Esophagus squamous epithelium (tissue), 5 donors: ENCODE measurements around the gene CHD6. TPM values are rescaled to one million over a fixed set of nuclear protein-coding genes. Genes with fewer than 3 reads are reported as not detected.

Experiments used
- DNase-seq: peaks from one replicate; lab custom pipeline; 2025; lab: John Stamatoyannopoulos, UW
- H3K27ac ChIP-seq, 4 donors: fragments of 200-600 bp; sonication (generic); one replicate each; pipeline ENCODE4 v1.5.1; 2016 to 2019; ENCODE audit warnings: mild to moderate bottlenecking in 1 of 4
- H3K27me3 ChIP-seq, 4 donors: fragments of 200-600 bp; sonication (generic); 1 replicate in 3 of 4; 2 replicates in 1 of 4; pipeline versions ENCODE4 v1.5.1 to v1.6.0; 2017 to 2021; ENCODE audit warnings: antibody characterized with exemption in 1 of 4
- H3K36me3 ChIP-seq, 3 donors: fragments of 200-600 bp; sonication (generic); one replicate each; pipeline ENCODE4 v1.5.1; 2016 to 2019
- H3K4me1 ChIP-seq, 3 donors: fragments of 200-600 bp; sonication (generic); one replicate each; pipeline ENCODE4 v1.5.1; 2017 to 2019
- H3K4me3 ChIP-seq, 4 donors: fragments of 200-600 bp; sonication (generic); 1 replicate in 3 of 4; 2 replicates in 1 of 4; pipeline ENCODE4 v1.5.1; 2016 to 2019; ENCODE audit warnings: mild to moderate bottlenecking in 2 of 4, moderate library complexity in 1 of 4
- H3K9me3 ChIP-seq, 3 donors: fragments of 200-600 bp; sonication (generic); one replicate each; pipeline ENCODE4 v1.5.1; 2016 to 2019
- POLR2A ChIP-seq, 4 donors: fragments of 450-650 bp; IDR thresholded peaks; one replicate each; pipeline ENCODE4 v1.6.1; 2017; ENCODE audit warnings: antibody characterized with exemption in 4 of 4, mild to moderate bottlenecking in 4 of 4, moderate library complexity in 3 of 4
- WGBS, 2 donors: methylation state at CpG; one replicate each; pipeline ENCODE4 v1.1.5; 2018; 5-methylcytosine and 5-hydroxymethylcytosine counted together
- intact Hi-C: fragments of 100-400 bp; cut with DNase I; formaldehyde crosslinking; loops from one replicate; pipeline ENCODE4 v1.15.0; 2022
- total RNA-seq, 4 donors: library from RNA; depleted of rRNA; stranded (reverse); fragments of >200 nt; gene quantifications; one replicate each; pipeline ENCODE4 v1.1.0, GENCODE V29; 2016
- TF ChIP-seq, protein P1 (sequence below), 6 experiments: fragments of 450-650 bp in 4 of 6; fragments of 200-600 bp in 2 of 6; sonication (generic) in 2 of 6; IDR thresholded peaks; one replicate each; pipeline ENCODE4 v1.5.1; 2016 to 2019; ENCODE audit warnings: antibody characterized with exemption in 6 of 6, mild to moderate bottlenecking in 4 of 6, moderate library complexity in 4 of 6
- donor health status: DM: yes; HTN: yes; CAD: no.

The CHD6 gene
- total RNA-seq, 4 donors from 2014 or later: 11.8 to 29.9 (median 17.6) TPM

DNA sequence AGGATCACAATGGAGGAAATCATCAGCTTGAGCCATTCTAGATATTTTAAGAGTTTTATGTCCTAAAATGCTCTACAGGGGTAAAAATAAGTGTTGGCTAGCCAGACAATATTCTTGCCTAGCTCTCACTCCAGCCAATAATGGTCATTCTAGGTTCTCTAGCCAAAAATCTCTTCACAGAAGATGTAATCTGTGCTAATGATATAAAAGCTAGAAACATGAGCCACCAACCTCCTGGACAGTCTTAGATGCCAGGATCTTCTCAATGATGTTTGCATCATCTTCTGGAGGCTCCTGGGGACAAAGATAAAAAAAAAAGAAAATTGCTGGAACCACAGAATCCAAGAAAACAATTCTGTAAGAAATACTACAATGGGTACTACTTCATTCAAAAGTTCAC is 119.1 kb downstream of the CHD6 start:
- no peak for TF ChIP-seq POLR2A (IDR thresholded peaks at IDR 0.05)
- TF ChIP-seq, protein P1, sequence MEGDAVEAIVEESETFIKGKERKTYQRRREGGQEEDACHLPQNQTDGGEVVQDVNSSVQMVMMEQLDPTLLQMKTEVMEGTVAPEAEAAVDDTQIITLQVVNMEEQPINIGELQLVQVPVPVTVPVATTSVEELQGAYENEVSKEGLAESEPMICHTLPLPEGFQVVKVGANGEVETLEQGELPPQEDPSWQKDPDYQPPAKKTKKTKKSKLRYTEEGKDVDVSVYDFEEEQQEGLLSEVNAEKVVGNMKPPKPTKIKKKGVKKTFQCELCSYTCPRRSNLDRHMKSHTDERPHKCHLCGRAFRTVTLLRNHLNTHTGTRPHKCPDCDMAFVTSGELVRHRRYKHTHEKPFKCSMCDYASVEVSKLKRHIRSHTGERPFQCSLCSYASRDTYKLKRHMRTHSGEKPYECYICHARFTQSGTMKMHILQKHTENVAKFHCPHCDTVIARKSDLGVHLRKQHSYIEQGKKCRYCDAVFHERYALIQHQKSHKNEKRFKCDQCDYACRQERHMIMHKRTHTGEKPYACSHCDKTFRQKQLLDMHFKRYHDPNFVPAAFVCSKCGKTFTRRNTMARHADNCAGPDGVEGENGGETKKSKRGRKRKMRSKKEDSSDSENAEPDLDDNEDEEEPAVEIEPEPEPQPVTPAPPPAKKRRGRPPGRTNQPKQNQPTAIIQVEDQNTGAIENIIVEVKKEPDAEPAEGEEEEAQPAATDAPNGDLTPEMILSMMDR (IDR thresholded peaks at IDR 0.05): no peak

DNA sequence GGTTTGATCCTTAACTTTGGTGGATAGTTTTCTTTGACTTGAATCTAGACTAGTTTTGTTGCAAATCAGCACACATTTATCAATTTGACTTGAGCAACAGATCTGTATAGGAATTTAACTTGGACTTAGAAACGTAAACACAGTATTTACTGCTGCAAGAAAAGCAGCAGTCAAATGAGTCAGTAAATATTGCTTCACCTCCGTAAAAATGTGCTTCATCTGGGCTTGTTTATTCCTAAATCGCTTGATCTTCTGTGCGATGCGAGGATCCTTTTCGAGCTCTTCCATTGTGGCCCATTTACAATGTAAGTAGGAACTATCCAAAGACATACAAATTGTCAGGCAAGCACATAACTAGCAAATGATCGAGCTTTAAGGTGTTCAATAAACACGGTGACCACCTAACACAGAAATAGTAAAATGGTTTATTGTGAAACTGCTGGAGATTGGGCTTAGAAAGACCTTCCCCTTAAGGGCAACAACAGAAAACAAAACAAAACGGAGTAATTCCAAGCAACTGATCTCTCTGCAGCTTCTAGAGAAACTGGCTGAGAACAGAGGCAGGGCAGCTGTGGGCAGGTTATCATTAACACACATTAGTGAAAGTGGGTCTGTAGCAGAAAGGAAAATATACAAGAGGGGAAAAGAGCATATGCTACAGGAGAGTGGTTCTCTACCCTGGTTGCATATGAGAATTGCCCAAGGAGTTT is 120.8 kb downstream of the CHD6 start:
- DNase-seq: no peak
- Histone ChIP-seq H3K4me1 (no peaks in the 10 kb centered on the region), H3K9me3 (no peaks in the 10 kb centered on the region), H3K27me3 (no peaks in the 10 kb centered on the region), H3K27ac (peak overlapping the region in 1 of 4 donors; percentile 22), H3K4me3 (no peak overlapping the region), H3K36me3 (peaks cover 0 to 65% (median 0%) of the 10 kb centered on the region in 3 donors)
- intact Hi-C loops: no loop called here
- TF ChIP-seq, protein P1 (IDR thresholded peaks at IDR 0.05): no peak
- no peak for TF ChIP-seq POLR2A (IDR thresholded peaks at IDR 0.05)
- WGBS, 2 donors: 78 to 88% methylated on average over 9 of the region's 9 CpGs

More for the DNA sequence above, 119.1 kb downstream of the CHD6 start:
- Histone ChIP-seq H3K27me3 (no peaks in the 10 kb centered on the region), H3K36me3 (peaks cover 0 to 48% (median 0%) of the 10 kb centered on the region in 3 donors), H3K9me3 (no peaks in the 10 kb centered on the region), H3K4me3 (no peak overlapping the region), H3K27ac (no peak overlapping the region), H3K4me1 (no peaks in the 10 kb centered on the region)
- intact Hi-C loops: no loop called here
- DNase-seq: no peak

DNA sequence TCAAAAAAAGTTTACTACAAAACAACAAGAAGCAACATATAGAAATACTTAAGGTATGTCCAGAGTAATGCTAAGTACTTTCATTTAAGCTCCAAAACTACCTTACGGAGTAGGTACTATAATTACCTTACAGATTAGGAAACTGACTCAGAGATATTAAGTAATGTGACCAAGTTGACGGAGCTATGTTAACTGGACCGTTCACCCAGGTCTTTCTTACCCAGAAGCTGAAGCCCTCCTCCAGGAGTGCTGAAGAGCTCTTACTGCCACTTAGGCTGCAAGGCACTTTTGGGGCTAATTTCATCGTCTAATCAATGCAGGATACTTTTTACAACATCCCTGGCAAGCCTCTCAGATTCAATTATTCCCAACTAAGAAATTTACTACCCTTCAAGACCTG is 123.7 kb downstream of the CHD6 start:
- H3K4me1 ChIP-seq: no peaks in the 10 kb centered on the region
- WGBS, 2 donors: 87 to 88% methylated on average over 4 of the region's 4 CpGs
- intact Hi-C loops: no loop called here
- no peak overlapping the region for H3K4me3 ChIP-seq
- TF ChIP-seq, protein P1 (IDR thresholded peaks at IDR 0.05): no peak
- TF ChIP-seq POLR2A (IDR thresholded peaks at IDR 0.05): no peak
- H3K27ac ChIP-seq: no peak overlapping the region
- no peak for DNase-seq
- no peaks in the 10 kb centered on the region for H3K9me3 ChIP-seq
- H3K27me3 ChIP-seq: no peaks in the 10 kb centered on the region
- peaks cover 6 to 94% (median 15%) of the 10 kb centered on the region in 3 donors for H3K36me3 ChIP-seq

DNA sequence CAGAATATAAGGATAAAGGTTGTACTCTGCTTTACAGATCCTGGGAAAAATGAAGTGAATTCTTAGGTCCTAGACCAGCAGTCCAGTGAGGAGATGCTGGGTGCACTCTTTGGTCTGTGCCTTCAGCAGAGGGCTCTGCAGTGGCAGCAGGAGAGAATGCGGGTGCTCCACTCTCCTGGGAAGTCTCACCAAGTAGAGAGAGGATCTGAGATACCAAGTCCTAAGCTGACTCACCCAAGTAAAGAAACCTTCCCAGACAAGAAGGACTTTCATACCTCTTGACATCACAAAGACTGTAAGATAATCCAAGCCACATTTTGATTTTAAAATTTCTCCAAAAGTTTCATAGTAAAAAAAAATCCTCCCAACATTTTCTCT is 134.6 kb downstream of the CHD6 start:
- intact Hi-C loops: no loop called here
- WGBS, 2 donors: 100% methylated on average over 1 of the region's 1 CpG
- no peaks in the 10 kb centered on the region for H3K27me3 ChIP-seq
- no peak overlapping the region for H3K4me3 ChIP-seq
- no peak for DNase-seq
- H3K4me1 ChIP-seq: no peaks in the 10 kb centered on the region
- no peak overlapping the region for H3K27ac ChIP-seq
- TF ChIP-seq, protein P1 (IDR thresholded peaks at IDR 0.05): no peak
- TF ChIP-seq POLR2A (IDR thresholded peaks at IDR 0.05): no peak
- H3K36me3 ChIP-seq: peaks cover 12 to 84% (median 25%) of the 10 kb centered on the region in 3 donors
- no peaks in the 10 kb centered on the region for H3K9me3 ChIP-seq

DNA sequence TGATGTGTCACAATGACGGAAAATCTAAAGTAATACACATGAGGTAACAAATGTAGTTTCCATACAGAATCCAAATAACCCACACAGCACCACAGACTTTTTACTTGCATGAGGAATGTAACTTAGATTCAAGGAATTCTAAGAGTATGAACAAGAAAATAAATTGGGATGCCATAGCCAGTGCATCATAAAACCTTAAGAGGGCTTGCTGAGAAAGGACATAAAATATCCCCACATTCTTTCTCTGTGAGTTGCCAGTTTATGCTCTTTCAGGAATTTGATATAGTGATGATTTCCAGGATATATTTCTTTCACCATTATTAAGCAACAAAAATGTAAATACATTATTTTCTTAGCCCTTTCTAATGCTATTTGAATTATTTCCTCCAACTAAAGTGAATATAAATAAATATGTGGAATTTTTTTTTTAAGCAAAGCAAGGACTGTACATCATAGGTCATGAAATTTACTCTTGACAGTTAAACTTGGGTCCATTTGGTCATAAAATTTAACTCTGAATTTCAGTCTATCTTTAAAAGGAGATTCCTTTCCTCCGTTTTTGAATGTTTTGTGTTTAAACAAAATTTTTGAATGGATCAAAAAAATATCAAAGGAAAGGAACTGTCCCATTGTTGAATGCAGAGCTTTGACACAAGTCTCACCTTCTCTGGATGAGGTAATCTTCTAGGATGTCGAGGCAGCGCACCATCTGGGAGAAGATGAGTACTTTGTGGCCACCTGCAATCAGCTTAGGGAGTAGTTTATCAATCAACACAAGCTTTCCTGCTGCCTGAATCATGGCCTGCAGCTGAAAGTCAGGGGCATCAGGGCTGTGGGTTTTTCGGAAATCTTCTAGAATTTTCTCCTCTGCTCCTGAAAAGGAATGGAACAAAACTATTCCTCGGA is 135.3 kb downstream of the CHD6 start:
- Histone ChIP-seq H3K9me3 (no peaks in the 10 kb centered on the region), H3K27ac (no peak overlapping the region), H3K27me3 (no peaks in the 10 kb centered on the region), H3K36me3 (peaks cover 10 to 84% (median 20%) of the 10 kb centered on the region in 3 donors), H3K4me3 (no peak overlapping the region), H3K4me1 (no peaks in the 10 kb centered on the region)
- 73 to 77% methylated on average over 6 of the region's 6 CpGs for WGBS, 2 donors
- DNase-seq: no peak
- intact Hi-C loops: no loop called here
- TF ChIP-seq POLR2A (IDR thresholded peaks at IDR 0.05): no peak
- TF ChIP-seq, protein P1 (IDR thresholded peaks at IDR 0.05): no peak
